GM21786 (cell line): ENCODE results near the gene ZNG1A.
"Not testable (repeated sequence)": the region's sequence is repeated elsewhere in the genome, so short reads cannot be mapped to it uniquely, and the experiment has no call there.

ENCODE experiments used
- ATAC-seq: cut with Tn5 transposase; IDR thresholded peaks from one replicate; pipeline ENCODE4 v1.9.1; 2021; ENCODE audit not compliant: unreplicated experiment

The ZNG1A gene

GRCh38 chr9:178140-178825, 573 bp downstream of the ZNG1A start:
- ATAC-seq: not testable (repeated sequence)

DNA sequence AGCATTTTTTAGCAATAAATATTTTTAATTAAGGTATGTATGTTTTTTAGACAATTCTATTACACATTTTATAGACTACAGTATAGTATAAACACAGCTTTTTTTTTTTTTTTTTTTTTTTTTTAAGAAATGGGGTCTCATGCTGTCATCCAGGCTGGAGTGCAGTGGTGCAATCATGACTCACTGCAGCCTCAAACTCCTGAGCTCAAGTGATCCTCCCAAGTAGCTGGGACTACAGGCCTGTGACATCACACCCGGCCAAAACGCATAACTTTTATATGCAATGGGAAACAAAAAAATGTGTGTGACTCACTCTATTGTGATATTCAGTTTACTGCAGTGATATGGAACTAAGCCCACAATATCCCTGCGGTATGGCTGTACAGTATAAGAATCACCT, 9.1 kb downstream of the ZNG1A start:
- ATAC-seq: not testable (repeated sequence)

- ATAC-seq: not testable (repeated sequence)
Observed at GRCh38 chr9:159871-160270, 19.0 kb downstream of the ZNG1A start.

GRCh38 chr9:151173-151572, 27.7 kb downstream of the ZNG1A start:
- ATAC-seq: not testable (repeated sequence)

DNA sequence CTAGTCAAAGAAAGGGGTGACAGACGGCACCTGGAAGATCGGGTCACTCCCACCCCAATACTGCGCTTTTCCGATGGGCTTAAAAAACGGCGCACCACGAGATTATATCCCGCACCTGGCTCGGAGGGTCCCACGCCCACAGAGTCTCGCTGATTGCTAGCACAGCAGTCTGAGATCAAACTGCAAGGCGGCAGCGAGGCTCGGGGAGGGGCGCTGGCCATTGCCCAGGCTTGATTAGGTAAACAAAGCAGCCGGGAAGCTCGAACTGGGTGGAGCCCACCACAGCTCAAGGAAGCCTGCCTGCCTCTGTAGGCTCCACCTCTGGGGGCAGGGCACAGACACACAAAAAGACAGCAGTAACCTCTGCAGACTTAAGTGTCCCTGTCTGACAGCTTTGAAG, 39.0 kb downstream of the ZNG1A start:
- ATAC-seq: not testable (repeated sequence)

DNA sequence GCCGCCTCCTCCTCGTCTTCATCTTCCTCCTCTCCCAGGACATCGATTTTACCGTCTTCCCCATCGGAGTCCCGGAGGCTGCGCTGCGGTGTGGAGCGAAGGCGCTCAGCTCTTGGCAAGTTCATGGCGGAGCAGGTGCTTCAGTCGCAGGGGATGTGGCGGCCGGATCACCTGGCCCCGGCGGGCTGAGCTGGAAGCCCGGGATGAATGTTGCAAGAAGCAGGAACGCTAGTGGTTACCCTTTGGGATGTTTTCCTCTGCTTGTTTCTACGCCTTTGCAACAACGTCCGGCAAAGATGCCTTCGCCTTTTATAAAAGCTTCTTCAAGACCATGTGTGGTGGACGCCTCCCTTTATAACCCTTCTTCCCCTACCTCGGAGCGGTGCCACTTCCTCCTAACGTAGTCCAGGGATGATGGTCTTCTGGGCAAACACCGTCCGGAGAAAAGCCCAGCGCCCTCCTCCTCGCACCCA, 60.8 kb downstream of the ZNG1A start, which contains the start of gene FOXD4:
Gene FOXD4, minus strand, starts transcription at position 423 of the 473 bp plus-strand sequence. Its CDS starts 298 bp downstream, at position 125.
- ATAC-seq: not testable (repeated sequence)

- not testable (repeated sequence) for ATAC-seq
Observed at GRCh38 chr9:117144-117994, 61.5 kb downstream of the ZNG1A start.

- not testable (repeated sequence) for ATAC-seq
Observed at GRCh38 chr9:116239-117077, 62.4 kb downstream of the ZNG1A start.

- not testable (repeated sequence) for ATAC-seq
Observed at GRCh38 chr9:115118-115451, 63.8 kb downstream of the ZNG1A start.

DNA sequence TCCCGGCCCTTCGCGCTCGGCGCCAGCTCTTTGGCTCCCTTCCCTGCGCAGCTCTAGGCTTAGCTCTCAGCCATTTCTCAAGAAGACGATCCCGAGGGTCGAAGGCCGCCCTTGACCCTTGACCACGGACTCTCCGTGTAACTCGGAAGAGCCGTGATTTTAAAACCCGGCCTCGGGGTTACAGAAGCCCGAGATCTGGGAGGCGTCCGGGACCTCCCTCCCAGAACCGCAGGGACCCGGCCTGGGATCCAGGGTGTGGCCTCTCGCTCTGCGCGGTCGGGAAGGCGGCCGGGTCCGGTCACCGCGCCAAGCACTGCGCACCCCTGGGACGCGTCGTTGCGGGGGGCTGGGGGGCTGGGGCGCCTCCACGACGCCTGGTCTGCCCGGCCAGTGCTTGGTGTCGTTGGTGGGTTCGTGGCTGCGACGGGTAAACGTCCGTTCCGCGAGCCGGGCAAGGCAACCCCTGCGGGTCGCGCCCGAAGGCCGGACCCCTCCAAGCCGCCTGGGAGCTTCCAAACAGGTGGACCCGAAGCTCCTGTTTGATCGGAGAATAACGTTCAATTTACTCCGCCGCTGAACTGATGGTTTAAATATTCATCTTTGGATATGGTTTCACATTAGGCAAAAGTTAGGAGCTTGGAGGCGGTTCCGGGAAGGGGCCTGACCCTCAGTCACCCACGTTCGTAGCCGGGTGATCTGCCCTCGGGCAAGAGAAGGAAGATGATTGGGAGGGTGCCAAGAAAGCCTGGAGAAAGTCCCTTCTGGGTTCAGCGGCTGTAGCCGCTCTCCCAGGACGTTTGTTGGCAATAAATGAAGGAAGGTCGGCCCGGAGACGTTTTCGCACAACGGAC, 64.4 kb downstream of the ZNG1A start:
- peak; percentile 10 for ATAC-seq

GRCh38 chr9:113468-114266, 65.2 kb downstream of the ZNG1A start:
- peak; percentile 52 for ATAC-seq

DNA sequence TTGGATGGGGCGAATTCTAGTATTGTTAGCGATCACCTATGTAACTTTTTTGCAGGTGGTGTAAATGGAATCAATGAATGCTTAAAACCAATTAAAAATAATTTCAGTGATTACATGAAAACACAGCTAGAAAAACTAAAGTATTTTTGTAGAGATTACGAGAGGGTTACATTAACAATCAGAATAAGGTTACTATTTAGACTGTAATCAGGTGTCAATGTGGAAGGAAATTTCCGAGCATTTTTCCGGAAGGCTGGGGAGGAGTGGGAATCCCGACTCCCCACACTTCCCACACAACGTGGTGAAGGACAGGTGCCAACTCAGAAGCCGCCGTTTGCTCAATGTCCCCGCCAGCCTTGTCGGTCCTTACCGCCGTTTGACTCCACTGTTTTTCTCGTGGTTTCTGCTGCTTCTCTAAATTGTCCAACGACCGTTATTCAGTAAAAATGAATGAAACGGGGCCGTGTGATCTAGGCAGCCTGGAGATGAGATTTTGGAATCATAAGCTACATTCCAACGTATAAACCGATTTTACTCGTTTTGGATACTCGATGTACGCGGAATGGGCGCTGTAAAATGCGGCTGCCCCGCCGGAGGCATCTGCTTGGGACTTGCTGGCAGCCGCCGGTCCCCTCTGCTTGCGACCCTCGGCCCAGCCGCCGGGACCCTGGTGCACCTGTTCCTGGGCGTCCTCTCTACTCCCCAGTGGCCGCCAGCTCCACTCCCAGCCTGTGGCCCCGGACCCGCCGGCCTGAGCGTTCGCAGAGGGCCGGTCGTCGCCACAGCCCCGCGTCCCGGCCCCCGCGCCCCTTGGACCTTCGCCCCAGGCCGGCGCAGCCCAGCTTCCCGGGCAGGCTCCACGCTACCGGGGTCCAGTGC, 66.0 kb downstream of the ZNG1A start:
- ATAC-seq: not testable (repeated sequence)

DNA sequence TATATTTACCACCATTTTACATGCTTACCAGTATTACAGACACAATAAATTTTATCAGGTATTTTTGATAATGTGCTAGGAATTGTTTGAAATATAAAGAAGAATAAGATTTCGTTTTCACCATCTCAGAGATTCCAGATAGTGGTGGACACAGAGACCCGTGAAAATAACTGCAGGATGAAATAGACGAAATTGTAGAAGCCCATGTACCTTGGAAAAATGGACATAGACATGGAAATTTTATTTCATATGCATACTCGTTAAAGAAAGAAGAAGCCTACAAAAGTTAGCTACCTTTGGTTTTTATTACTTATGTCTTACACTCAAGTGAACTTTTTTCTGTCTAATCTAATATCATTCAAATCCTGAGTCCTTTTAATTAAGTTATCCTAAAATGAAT, 68.2 kb downstream of the ZNG1A start:
- ATAC-seq: not testable (repeated sequence)

DNA sequence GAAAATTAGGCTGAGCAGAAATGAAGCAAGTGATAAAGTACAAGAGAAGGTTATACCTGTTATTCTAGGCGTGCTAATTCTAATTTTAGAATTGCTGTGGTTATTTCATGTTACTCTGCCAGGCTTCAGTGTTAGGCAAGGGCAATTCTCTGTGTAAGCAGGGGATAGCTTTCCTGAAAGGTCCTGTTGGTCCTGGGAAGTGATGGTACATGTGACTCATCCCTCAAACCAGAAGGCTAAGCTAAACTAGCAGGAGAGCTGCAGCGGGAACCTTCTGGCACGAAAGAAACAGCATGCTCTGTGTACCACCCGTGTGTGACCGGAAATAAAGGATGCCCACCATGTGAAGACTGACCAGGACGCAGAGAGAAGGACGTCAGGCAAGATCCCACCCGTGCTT, 69.3 kb downstream of the ZNG1A start:
- ATAC-seq: not testable (repeated sequence)

- not testable (repeated sequence) for ATAC-seq
Observed at GRCh38 chr9:108742-109495, 69.9 kb downstream of the ZNG1A start.

DNA sequence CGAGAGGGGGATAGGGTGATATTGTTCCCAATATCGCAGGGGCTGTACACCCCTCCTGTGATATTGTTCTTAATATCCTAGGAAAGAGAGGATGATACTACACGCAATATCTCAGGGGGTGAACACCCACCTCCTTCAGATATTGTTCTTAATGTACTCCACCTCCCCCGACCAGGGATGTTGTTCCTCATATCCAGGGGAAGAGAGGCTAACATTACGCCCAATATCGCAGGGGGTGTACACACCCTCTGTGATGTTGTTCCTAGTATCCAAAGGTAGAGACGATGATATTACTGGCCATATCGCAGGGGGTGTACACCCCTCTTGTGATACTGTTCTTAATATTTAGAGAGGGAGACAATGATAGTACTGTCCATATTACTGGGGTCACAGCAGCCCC, 72.9 kb downstream of the ZNG1A start:
- not testable (repeated sequence) for ATAC-seq

GRCh38 chr9:100430-100829, 78.4 kb downstream of the ZNG1A start:
- ATAC-seq: not testable (repeated sequence)

GRCh38 chr9:99867-100266, 79.0 kb downstream of the ZNG1A start:
- not testable (repeated sequence) for ATAC-seq
